SK-N-SH (cell line): ENCODE results near the gene MYO1C. TPM values are rescaled to one million over a fixed set of nuclear protein-coding genes. Genes with fewer than 3 reads are reported as not detected.

ENCODE experiments used
- CTCF ChIA-PET: fragments of 300-600, 350-600 bp; formaldehyde crosslinking; extraction: SDS; loops from one replicate; lab custom pipeline; 2021; lab: Yijun Ruan, JAX
- POLR2A ChIA-PET: fragments of 350-600 bp; sonication (Branson Sonifier 250); formaldehyde crosslinking; extraction: SDS; loops from one replicate; lab custom pipeline; 2020; ENCODE audit warnings: antibody characterized with exemption, inconsistent platforms; lab: Yijun Ruan, JAX
- DNase-seq: peaks from one replicate; pipeline ENCODE4 v3.0.0; 2012
- H2AFZ ChIP-seq: fragments of 200-600 bp; sonication (generic); 2 replicates; pipeline ENCODE4 v1.8.1; 2016; ENCODE audit warnings: antibody characterized with exemption, mild to moderate bottlenecking, low read depth
- H3F3A ChIP-seq: fragments of 200-600 bp; sonication (generic); replicated peaks from 2 replicates; pipeline ENCODE3; 2016; ENCODE audit warnings: antibody characterized with exemption, mild to moderate bottlenecking; ENCODE audit not compliant: insufficient read depth
- H3K27ac ChIP-seq, 2 experiments: fragments of 200-500 bp in 1 of 2; fragments of 200-600 bp in 1 of 2; sonication (Bioruptor generic) in 1 of 2; sonication (generic), shearing (Covaris generic) in 1 of 2; 2 replicates each; pipeline versions ENCODE4 v1.5.1 to v1.6.1; 2014 to 2016; ENCODE audit warnings: low read depth in 2 of 2, inconsistent platforms in 1 of 2, low read length in 1 of 2, mild to moderate bottlenecking in 1 of 2, mixed read lengths in 1 of 2
- H3K27me3 ChIP-seq: fragments of 200-600 bp; sonication (generic), shearing (Covaris generic); 2 replicates; pipeline ENCODE4 v1.6.1; 2016; ENCODE audit warnings: mixed run types; ENCODE audit not compliant: insufficient read depth
- H3K36me3 ChIP-seq, 2 experiments: fragments of 200-500 bp in 1 of 2; fragments of 200-600 bp in 1 of 2; sonication (Bioruptor generic) in 1 of 2; sonication (generic) in 1 of 2; replicated peaks in 1 of 2; 2 replicates each; pipeline versions ENCODE3 to v1.5.1; 2014 to 2016; ENCODE audit warnings: low read length in 1 of 2, mild to moderate bottlenecking in 1 of 2; ENCODE audit not compliant: insufficient read depth in 2 of 2, control insufficient read depth in 1 of 2
- H3K4me1 ChIP-seq, 2 experiments: fragments of 200-500 bp in 1 of 2; fragments of 200-600 bp in 1 of 2; sonication (Bioruptor generic) in 1 of 2; sonication (generic), shearing (Covaris generic) in 1 of 2; 2 replicates each; pipeline versions ENCODE4 v1.5.1 to v1.6.1; 2014 to 2016; ENCODE audit warnings: low read depth in 1 of 2, low read length in 1 of 2, mixed run types in 1 of 2; ENCODE audit not compliant: insufficient read depth in 2 of 2, control insufficient read depth in 1 of 2
- H3K4me2 ChIP-seq: fragments of 200-600 bp; sonication (generic), shearing (Covaris generic); 2 replicates; pipeline ENCODE4 v1.6.1; 2017; ENCODE audit warnings: mixed run types
- H3K4me3 ChIP-seq, 2 experiments: fragments of 200-500 bp in 1 of 2; fragments of 200-600 bp in 1 of 2; sonication (Bioruptor generic) in 1 of 2; sonication (generic), shearing (Covaris generic) in 1 of 2; 2 replicates each; pipeline versions ENCODE4 v1.5.1 to v1.8.1; 2014 to 2016; ENCODE audit warnings: low read depth in 2 of 2, inconsistent platforms in 1 of 2, low read length in 1 of 2, mild to moderate bottlenecking in 1 of 2, mixed read lengths in 1 of 2, moderate library complexity in 1 of 2
- H3K79me2 ChIP-seq: fragments of 200-600 bp; sonication (generic); 2 replicates; pipeline ENCODE4 v1.8.1; 2017; ENCODE audit warnings: mild to moderate bottlenecking; ENCODE audit not compliant: insufficient read depth
- H3K9ac ChIP-seq: fragments of 200-600 bp; sonication (generic); 2 replicates; pipeline ENCODE4 v1.6.1; 2017; ENCODE audit warnings: mixed run types
- H3K9me2 ChIP-seq: fragments of 200-600 bp; sonication (generic); 2 replicates; pipeline ENCODE4 v1.6.1; 2017; ENCODE audit warnings: mixed run types
- H3K9me3 ChIP-seq: fragments of 200-600 bp; sonication (generic); 2 replicates; pipeline ENCODE4 v1.6.1; 2017; ENCODE audit warnings: mixed run types, mild to moderate bottlenecking, moderate library complexity
- H4K20me1 ChIP-seq: fragments of 200-600 bp; sonication (generic); 2 replicates; pipeline ENCODE4 v1.6.1; 2017; ENCODE audit warnings: mild to moderate bottlenecking, mixed run types; ENCODE audit not compliant: insufficient read depth
- CTCF ChIP-seq: fragments of 200-600 bp; sonication (generic); IDR thresholded peaks from 2 replicates; pipeline ENCODE4 v1.6.1; 2017; ENCODE audit warnings: antibody characterized with exemption, mild to moderate bottlenecking, moderate library complexity
- EP300 ChIP-seq, 2 experiments: IDR thresholded peaks; 2 replicates each; pipeline versions ENCODE4 v1.4.0 to v1.6.1; 2012; ENCODE audit warnings: borderline replicate concordance in 1 of 2, low read depth in 1 of 2, low read length in 1 of 2
- FOSL2 ChIP-seq: IDR thresholded peaks from 2 replicates; pipeline ENCODE4 v1.4.0; 2012; ENCODE audit warnings: low read depth, mild to moderate bottlenecking, moderate library complexity, borderline replicate concordance
- GABPA ChIP-seq: IDR thresholded peaks from 2 replicates; pipeline ENCODE4 v1.4.0; 2012; ENCODE audit warnings: low read depth, mild to moderate bottlenecking
- PBX3 ChIP-seq: IDR thresholded peaks from 2 replicates; pipeline ENCODE4; 2012
- POLR2AphosphoS5 ChIP-seq: IDR thresholded peaks from 2 replicates; pipeline ENCODE4 v1.6.1; 2012; ENCODE audit warnings: low read depth, low read length
- RCOR1 ChIP-seq: fragments of 150-350 bp; IDR thresholded peaks from 2 replicates; pipeline ENCODE4 v1.6.1; 2017; ENCODE audit warnings: antibody characterized with exemption, low read length
- REST ChIP-seq: IDR thresholded peaks from 2 replicates; pipeline ENCODE4 v1.6.1; 2012; ENCODE audit warnings: mild to moderate bottlenecking, low read depth, low read length, moderate library complexity
- SIN3A ChIP-seq: IDR thresholded peaks from 2 replicates; pipeline ENCODE4 v1.6.1; 2012; ENCODE audit warnings: low read depth, mild to moderate bottlenecking, low read length, moderate library complexity, borderline replicate concordance
- SMC3 ChIP-seq: IDR thresholded peaks from 2 replicates; pipeline ENCODE4 v1.6.1; 2012; ENCODE audit warnings: low read depth, low read length, improper control_type of control experiment
- TCF12 ChIP-seq: IDR thresholded peaks from 2 replicates; pipeline ENCODE4 v1.4.0; 2012
- TEAD4 ChIP-seq: IDR thresholded peaks from 2 replicates; pipeline ENCODE4 v1.4.0; 2012; ENCODE audit warnings: mild to moderate bottlenecking, borderline replicate concordance; ENCODE audit not compliant: insufficient read depth
- USF1 ChIP-seq: IDR thresholded peaks from 2 replicates; pipeline ENCODE4 v1.4.0; 2012; ENCODE audit warnings: low read depth, borderline replicate concordance
- YY1 ChIP-seq: IDR thresholded peaks from 2 replicates; pipeline ENCODE4 v1.4.0; 2012; ENCODE audit warnings: low read depth, mild to moderate bottlenecking
- ZBTB33 ChIP-seq: IDR thresholded peaks from 2 replicates; pipeline ENCODE4 v1.4.0; 2012; ENCODE audit warnings: low read depth, borderline replicate concordance
- WGBS: methylation state at CpG from one replicate; pipeline ENCODE4 v1.1.6; 2017; ENCODE audit warnings: low lambda C conversion rate; 5-methylcytosine and 5-hydroxymethylcytosine counted together
- polyA plus RNA-seq, 3 experiments: library from polyadenylated mRNA; depleted of rRNA; stranded (reverse); fragments of >200 nt; gene quantifications; 2 replicates each; pipeline ENCODE4 v1.2.3, GENCODE V29; 2012

MYO1C gene
- polyA plus RNA-seq, 1 of the 3 experiments (the other 2 are of a cell fraction), result 102 TPM

GRCh38 chr17:1423456-1424135, 68.9 kb downstream of the MYO1C start:
- Histone ChIP-seq H3K27me3 (no peaks in the 10 kb centered on the region), H2AFZ (no peak overlapping the region), H3K36me3 (peaks cover 16 to 48% of the 10 kb centered on the region in 2 experiments), H3K9ac (peak overlapping the region; percentile 19; the same call in 1 of the 2 replicates), H3K4me3 (peak overlapping the region in 1 of 2 experiments; percentile 30; a peak in 2 of 4 replicates), H3F3A (peaks cover 53% of the 10 kb centered on the region), H3K4me1 (peaks cover 0 to 21% of the 10 kb centered on the region in 2 experiments; a peak in 2 of 4 replicates), H4K20me1 (peaks cover 61% of the 10 kb centered on the region), H3K4me2 (peak overlapping the region; percentile 57), H3K79me2 (peaks cover 88% of the 10 kb centered on the region), H3K9me3 (no peaks in the 10 kb centered on the region), H3K9me2 (no peaks in the 10 kb centered on the region), H3K27ac (peak overlapping the region in 1 of 2 experiments; percentile 91; a peak in 2 of 4 replicates)
- TF ChIP-seq FOSL2, result no peak
- TF ChIP-seq SMC3, result no peak
- no peak for TF ChIP-seq RCOR1
- 0 out of 2 replicates have a peak, but pooled peaks have one; percentile 2 for TF ChIP-seq YY1
- no peak for TF ChIP-seq TEAD4
- TF ChIP-seq TCF12, result no peak
- WGBS, result 80% methylated on average over 10 of the region's 10 CpGs
- no peak for DNase-seq
- ChIA-PET CTCF (interaction anchor here (0.6 to 1.1 kb wide), 3 partner anchors 14 to 1271 kb away, joined by 3 read pairs; no protein-coding TSS in a partner anchor), POLR2A (interaction anchor here (0.6 kb wide), 1 partner anchor 24 kb away, joined by 4 read pairs; no protein-coding TSS in a partner anchor)

GRCh38 chr17:1422885-1423284, 69.6 kb downstream of the MYO1C start:
- DNase-seq, result no peak
- H4K20me1 ChIP-seq, result peaks cover 60% of the 10 kb centered on the region
- TF ChIP-seq PBX3, result peak; percentile 41; the same call in 1 of the 2 replicates
- TF ChIP-seq CTCF, result no peak
- TF ChIP-seq EP300 (IDR thresholded peaks at IDR 0.05; ENCODE audit: borderline replicate concordance in 1 of 2, low read depth in 1 of 2, low read length in 1 of 2), result no peak
- TF ChIP-seq ZBTB33, result 0 out of 2 replicates have a peak, but pooled peaks have one; percentile 21
- peak; percentile 91 for TF ChIP-seq FOSL2
- 0 out of 2 replicates have a peak, but pooled peaks have one; percentile 11 for TF ChIP-seq POLR2AphosphoS5
- TF ChIP-seq YY1, result peak; percentile 40; the same call in 1 of the 2 replicates
- no peak for TF ChIP-seq USF1
- TF ChIP-seq REST, result no peak
- peak; percentile 62 for TF ChIP-seq SIN3A
- TF ChIP-seq TEAD4, result peak; percentile 33; the same call in 1 of the 2 replicates
- no peak for TF ChIP-seq GABPA

More at GRCh38 chr17:1422885-1423284, 69.6 kb downstream of the MYO1C start:
- H3K27ac ChIP-seq, result peak overlapping the region in 1 of 2 experiments; percentile 91; a peak in 2 of 4 replicates
- peaks cover 16 to 48% of the 10 kb centered on the region in 2 experiments for H3K36me3 ChIP-seq
- H3K79me2 ChIP-seq, result peaks cover 84% of the 10 kb centered on the region
- H3K9ac ChIP-seq, result peak overlapping the region; percentile 19; the same call in 1 of the 2 replicates
- no peaks in the 10 kb centered on the region for H3K9me2 ChIP-seq
- ChIA-PET POLR2A (no interaction called here), CTCF (no interaction called here)
- WGBS, result 22% methylated on average over 7 of the region's 7 CpGs
- H3K4me1 ChIP-seq, result peaks cover 0 to 21% of the 10 kb centered on the region in 2 experiments; a peak in 2 of 4 replicates
- H3K4me3 ChIP-seq, result peak overlapping the region in 1 of 2 experiments; percentile 30; a peak in 1 of 4 replicates
- no peaks in the 10 kb centered on the region for H3K9me3 ChIP-seq
- H2AFZ ChIP-seq, result no peak overlapping the region
- H3K27me3 ChIP-seq, result no peaks in the 10 kb centered on the region
- H3F3A ChIP-seq, result peaks cover 57% of the 10 kb centered on the region
- H3K4me2 ChIP-seq, result peak overlapping the region; percentile 57
